Upper lobe of right lung (tissue), 1 donor: Measurements from ENCODE around the gene CDKN2B. TPM values are rescaled to one million over a fixed set of nuclear protein-coding genes. Genes with fewer than 3 reads are reported as not detected.

Experiments
- ATAC-seq: fragments of 200-7000 bp; cut with Tn5 transposase; one replicate; pipeline ENCODE4 v1.9.1; 2020; ENCODE audit warnings: mild to moderate bottlenecking, moderate library complexity
- DNase-seq: peaks from one replicate; pipeline ENCODE4 v3.0.0-alpha.2; 2020
- H3K27ac ChIP-seq: fragments of 200-600 bp; one replicate; pipeline ENCODE4 v1.8.0; 2022
- H3K27me3 ChIP-seq: fragments of 200-600 bp; one replicate; pipeline ENCODE4 v1.8.0; 2022; ENCODE audit warnings: mild to moderate bottlenecking
- H3K36me3 ChIP-seq: fragments of 200-600 bp; one replicate; pipeline ENCODE4 v1.8.0; 2022
- H3K4me1 ChIP-seq: fragments of 200-600 bp; one replicate; pipeline ENCODE4 v1.8.0; 2022
- H3K4me3 ChIP-seq: fragments of 200-600 bp; one replicate; pipeline ENCODE4 v1.8.0; 2022; ENCODE audit warnings: mild to moderate bottlenecking
- H3K9me3 ChIP-seq: fragments of 200-600 bp; one replicate; pipeline ENCODE4 v1.8.0; 2022
- CTCF ChIP-seq: fragments of 200-600 bp; IDR thresholded peaks from one replicate; pipeline ENCODE4 v1.8.0; 2022; ENCODE audit warnings: antibody characterized with exemption
- intact Hi-C: fragments of 100-400 bp; cut with DNase I; formaldehyde crosslinking; loops from one replicate; pipeline ENCODE4 v1.11.0; 2022
- total RNA-seq: library from RNA; stranded (reverse); fragmentation: NEBNext Ultra II Directional; extraction: Animal tissue kit (Norgen Biotek cat#: 25700); gene quantifications from one replicate; pipeline ENCODE4 v1.2.1, GENCODE V29; 2021
- donor health status: DM: no; HTN: yes; CAD: no; lungs with severe emphysema.

Gene CDKN2B
- total RNA-seq, 1 donor from 2014 or later, result 31.3 TPM

- no peak for ATAC-seq
- H3K27me3 ChIP-seq, result peaks cover 8% of the 10 kb centered on the region
- H3K9me3 ChIP-seq, result no peaks in the 10 kb centered on the region
- no peak for DNase-seq
- no peaks in the 10 kb centered on the region for H3K36me3 ChIP-seq
- intact Hi-C loops, result no loop called here
- H3K4me1 ChIP-seq, result no peaks in the 10 kb centered on the region
- TF ChIP-seq CTCF, result no peak
- no peak overlapping the region for H3K27ac ChIP-seq
- no peak overlapping the region for H3K4me3 ChIP-seq
Measured at GRCh38 chr9:21996858-21997257, 12.2 kb downstream of the CDKN2B start.

GRCh38 chr9:21996438-21996837 is 12.7 kb downstream of the CDKN2B start:
- Histone ChIP-seq H3K4me3 (no peak overlapping the region), H3K36me3 (no peaks in the 10 kb centered on the region), H3K4me1 (no peaks in the 10 kb centered on the region), H3K27ac (no peak overlapping the region), H3K9me3 (no peaks in the 10 kb centered on the region), H3K27me3 (peaks cover 12% of the 10 kb centered on the region)
- no peak for TF ChIP-seq CTCF
- DNase-seq (no peak), ATAC-seq (no peak)
- intact Hi-C loops, result no loop called here

GRCh38 chr9:21995666-21996398 is 13.3 kb downstream of the CDKN2B start:
- peak; percentile 20 for TF ChIP-seq CTCF
- peak; percentile 72 for ATAC-seq
- H3K36me3 ChIP-seq, result no peaks in the 10 kb centered on the region
- intact Hi-C loops, result no loop called here
- peak overlapping the region; percentile 89 for H3K27ac ChIP-seq
- peak overlapping the region; percentile 89 for H3K4me3 ChIP-seq
- no peaks in the 10 kb centered on the region for H3K9me3 ChIP-seq
- H3K27me3 ChIP-seq, result peaks cover 18% of the 10 kb centered on the region
- no peaks in the 10 kb centered on the region for H3K4me1 ChIP-seq
- peak; percentile 80 for DNase-seq

- peak overlapping the region; percentile 89 for H3K27ac ChIP-seq
- peak; percentile 92 for ATAC-seq
Measured at GRCh38 chr9:21995006-21995665, 14.0 kb downstream of the CDKN2B start.

GRCh38 chr9:21994556-21995005 is 14.5 kb downstream of the CDKN2B start, which contains the start of gene CDKN2B-AS1:
CDKN2B-AS1 (plus strand) TSS chr9:21994791.
- peak; percentile 66 for ATAC-seq
- no peak for TF ChIP-seq CTCF
- Histone ChIP-seq H3K4me1 (no peaks in the 10 kb centered on the region), H3K36me3 (no peaks in the 10 kb centered on the region), H3K4me3 (peak within 1 kb of the TSS; percentile 89), H3K27me3 (peaks cover 29% of the 10 kb centered on the region), H3K27ac (peak within 1 kb of the TSS; percentile 89), H3K9me3 (no peaks in the 10 kb centered on the region)
- peak; percentile 78 for DNase-seq
- intact Hi-C loops, result no loop called here

More at GRCh38 chr9:21995006-21995665, 14.0 kb downstream of the CDKN2B start:
- no peak for TF ChIP-seq CTCF
- peaks cover 24% of the 10 kb centered on the region for H3K27me3 ChIP-seq
- H3K9me3 ChIP-seq, result no peaks in the 10 kb centered on the region
- peak overlapping the region; percentile 89 for H3K4me3 ChIP-seq
- H3K36me3 ChIP-seq, result no peaks in the 10 kb centered on the region
- intact Hi-C loops, result no loop called here
- H3K4me1 ChIP-seq, result no peaks in the 10 kb centered on the region
- DNase-seq, result peak; percentile 91
